IPS-20b (cell line): ENCODE measurements around the gene ARHGAP4.

Experiments used
- H3K27ac ChIP-seq: one replicate; pipeline ENCODE4 v1.5.1; 2013; ENCODE audit warnings: low read length
- H3K27me3 ChIP-seq: 2 replicates; pipeline ENCODE4 v1.6.1; 2013; ENCODE audit warnings: mild to moderate bottlenecking, low read length, inconsistent platforms; ENCODE audit not compliant: insufficient read depth
- H3K36me3 ChIP-seq: 2 replicates; pipeline ENCODE4 v1.6.1; 2013; ENCODE audit warnings: low read depth, mild to moderate bottlenecking, inconsistent platforms, low read length, moderate library complexity; ENCODE audit not compliant: insufficient read depth
- H3K4me1 ChIP-seq: 2 replicates; pipeline ENCODE4 v1.6.1; 2013; ENCODE audit warnings: mild to moderate bottlenecking, control low read depth, inconsistent platforms, low read length, moderate library complexity; ENCODE audit not compliant: insufficient read depth
- H3K4me3 ChIP-seq: 2 replicates; pipeline ENCODE4 v1.5.1; 2013; ENCODE audit warnings: mild to moderate bottlenecking, low read length, inconsistent platforms
- H3K9ac ChIP-seq: 2 replicates; pipeline ENCODE4 v1.6.1; 2013; ENCODE audit warnings: low read depth, mild to moderate bottlenecking, inconsistent platforms, low read length, moderate library complexity
- H3K9me3 ChIP-seq: 2 replicates; pipeline ENCODE4 v1.6.1; 2013; ENCODE audit warnings: mild to moderate bottlenecking, low read depth, low read length, inconsistent platforms; ENCODE audit not compliant: insufficient read depth

Gene ARHGAP4

DNA sequence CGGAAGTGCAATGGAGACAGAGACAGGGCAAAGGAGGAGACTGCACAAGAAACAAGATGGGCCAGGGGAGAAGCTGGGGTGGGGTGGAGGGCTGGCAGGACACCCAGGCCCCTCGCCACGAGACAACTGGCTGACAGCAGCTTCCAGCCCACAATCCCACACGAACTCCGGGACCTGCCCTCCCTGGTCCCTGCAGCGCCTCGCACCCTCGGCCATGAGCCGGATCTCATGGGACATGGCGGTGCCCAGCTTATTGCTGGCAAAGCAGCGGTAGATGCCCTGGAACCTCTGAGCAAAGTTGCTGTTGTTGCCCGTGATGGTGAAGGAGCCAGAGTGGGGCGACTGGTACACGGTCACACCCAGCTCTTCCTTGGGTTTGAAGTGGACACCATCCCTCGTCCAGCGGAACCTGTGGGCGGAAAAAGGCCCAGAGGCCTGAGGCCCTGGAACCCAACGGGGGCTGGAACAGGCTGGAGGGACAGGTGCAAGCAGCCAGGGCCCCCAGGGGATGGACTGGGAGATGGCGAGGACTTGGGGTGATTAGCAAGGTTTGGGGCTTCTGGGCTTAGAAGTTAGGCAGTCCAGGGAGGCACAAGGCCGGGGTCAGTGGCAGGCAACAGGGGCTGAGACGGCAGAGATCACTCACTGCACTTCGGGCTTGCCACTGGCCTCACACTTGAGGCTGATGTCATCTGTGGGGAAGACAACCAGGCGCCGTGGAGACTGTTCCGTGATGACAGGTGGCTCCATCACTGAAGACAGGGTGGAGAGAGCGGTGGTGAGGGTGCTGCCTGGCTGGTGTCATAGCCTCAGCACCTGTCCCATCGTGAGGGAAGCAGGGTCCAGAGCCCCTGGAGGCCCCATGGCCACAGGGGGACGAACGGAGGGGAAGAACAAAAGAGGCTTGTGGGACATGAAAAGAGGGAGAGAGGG is 53.9 kb downstream of the ARHGAP4 start:
- H3K4me1 ChIP-seq = peaks cover 3% of the 10 kb centered on the region; the same call in 1 of the 2 replicates
- no peaks in the 10 kb centered on the region for H3K9me3 ChIP-seq
- H3K4me3 ChIP-seq = no peak overlapping the region
- H3K9ac ChIP-seq = no peak overlapping the region
- no peak overlapping the region for H3K27ac ChIP-seq
- H3K36me3 ChIP-seq = no peaks in the 10 kb centered on the region
- 0 out of 2 replicates have a peak, but pooled peaks cover 3% of the 10 kb centered on the region for H3K27me3 ChIP-seq

DNA sequence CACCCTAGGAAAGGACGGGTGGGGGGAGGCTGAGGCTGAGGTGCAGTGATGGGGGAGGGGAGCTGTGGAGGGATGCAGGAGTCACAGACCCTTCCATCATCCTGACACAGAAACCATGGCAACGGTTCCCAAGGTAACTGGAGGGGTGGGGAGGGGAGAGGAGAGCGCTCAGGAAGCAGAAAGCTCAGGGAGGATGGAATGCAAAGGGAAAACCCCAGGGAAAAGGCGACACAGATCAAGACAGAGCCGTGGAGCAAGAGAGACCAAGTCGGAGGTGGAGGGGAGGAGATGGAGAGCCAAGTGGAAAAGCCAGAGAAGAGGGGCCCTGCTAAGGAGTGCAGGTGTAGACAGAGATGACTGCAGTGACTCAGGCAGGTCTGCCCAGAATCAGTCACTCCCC is 54.6 kb downstream of the ARHGAP4 start:
- no peaks in the 10 kb centered on the region for H3K36me3 ChIP-seq
- no peak overlapping the region for H3K9ac ChIP-seq
- 0 out of 2 replicates have a peak, but pooled peaks cover 3% of the 10 kb centered on the region for H3K27me3 ChIP-seq
- no peak overlapping the region for H3K4me3 ChIP-seq
- H3K9me3 ChIP-seq = no peaks in the 10 kb centered on the region
- peaks cover 3% of the 10 kb centered on the region; the same call in 1 of the 2 replicates for H3K4me1 ChIP-seq
- no peak overlapping the region for H3K27ac ChIP-seq

DNA sequence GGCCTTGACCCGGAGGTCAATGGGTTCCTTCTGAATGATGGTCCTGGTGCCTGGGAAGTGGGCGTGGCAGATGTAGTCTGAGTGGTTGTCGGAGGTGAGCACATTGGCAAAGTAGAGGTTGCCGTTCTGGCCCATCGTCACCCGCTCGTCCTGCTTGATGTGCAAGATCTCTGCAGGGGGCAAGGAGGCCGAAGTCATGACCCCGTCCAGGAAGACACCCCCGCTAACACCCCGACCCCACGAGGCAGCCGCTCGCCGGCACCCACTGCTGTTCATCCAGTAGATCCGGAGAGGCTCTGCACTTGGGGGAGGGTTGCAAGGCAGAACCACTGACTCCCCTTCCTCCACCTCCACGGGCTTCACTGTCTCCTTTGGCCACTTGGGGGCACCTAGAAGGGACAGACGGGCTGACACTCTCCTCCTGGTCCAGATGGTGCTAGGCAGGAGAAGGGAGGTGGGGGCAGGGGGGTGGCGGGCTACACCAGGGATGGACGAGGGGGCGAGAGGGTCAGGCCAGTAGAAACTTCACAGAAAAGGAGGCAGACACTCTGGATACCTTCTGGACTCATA is 55.2 kb downstream of the ARHGAP4 start:
- no peaks in the 10 kb centered on the region for H3K27me3 ChIP-seq
- no peak overlapping the region for H3K27ac ChIP-seq
- H3K4me1 ChIP-seq = no peaks in the 10 kb centered on the region
- H3K4me3 ChIP-seq = no peak overlapping the region
- no peaks in the 10 kb centered on the region for H3K9me3 ChIP-seq
- no peaks in the 10 kb centered on the region for H3K36me3 ChIP-seq
- no peak overlapping the region for H3K9ac ChIP-seq

DNA sequence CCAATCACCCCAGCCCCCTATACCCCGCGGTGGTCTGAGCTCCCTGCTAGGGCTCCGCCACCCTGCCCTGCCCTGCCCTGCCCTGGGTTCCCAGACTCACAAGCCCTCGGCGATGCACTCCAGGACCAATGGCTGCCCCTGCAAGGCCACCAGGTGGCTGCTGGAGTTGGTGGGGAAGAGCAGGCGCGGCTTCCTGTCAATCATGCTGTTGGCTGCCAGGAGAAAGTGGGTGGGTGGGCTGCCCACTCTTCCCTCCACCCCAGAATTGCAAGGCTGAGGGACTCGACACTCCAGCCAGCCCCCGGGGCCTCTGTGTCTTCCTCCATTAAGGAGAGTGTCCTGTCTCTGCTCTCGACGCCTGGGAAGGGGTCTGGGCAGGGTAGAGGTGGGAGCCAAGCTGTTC is 55.8 kb downstream of the ARHGAP4 start:
- no peak overlapping the region for H3K4me3 ChIP-seq
- no peaks in the 10 kb centered on the region for H3K4me1 ChIP-seq
- no peaks in the 10 kb centered on the region for H3K27me3 ChIP-seq
- no peak overlapping the region for H3K9ac ChIP-seq
- no peaks in the 10 kb centered on the region for H3K9me3 ChIP-seq
- H3K36me3 ChIP-seq = no peaks in the 10 kb centered on the region
- H3K27ac ChIP-seq = no peak overlapping the region

DNA sequence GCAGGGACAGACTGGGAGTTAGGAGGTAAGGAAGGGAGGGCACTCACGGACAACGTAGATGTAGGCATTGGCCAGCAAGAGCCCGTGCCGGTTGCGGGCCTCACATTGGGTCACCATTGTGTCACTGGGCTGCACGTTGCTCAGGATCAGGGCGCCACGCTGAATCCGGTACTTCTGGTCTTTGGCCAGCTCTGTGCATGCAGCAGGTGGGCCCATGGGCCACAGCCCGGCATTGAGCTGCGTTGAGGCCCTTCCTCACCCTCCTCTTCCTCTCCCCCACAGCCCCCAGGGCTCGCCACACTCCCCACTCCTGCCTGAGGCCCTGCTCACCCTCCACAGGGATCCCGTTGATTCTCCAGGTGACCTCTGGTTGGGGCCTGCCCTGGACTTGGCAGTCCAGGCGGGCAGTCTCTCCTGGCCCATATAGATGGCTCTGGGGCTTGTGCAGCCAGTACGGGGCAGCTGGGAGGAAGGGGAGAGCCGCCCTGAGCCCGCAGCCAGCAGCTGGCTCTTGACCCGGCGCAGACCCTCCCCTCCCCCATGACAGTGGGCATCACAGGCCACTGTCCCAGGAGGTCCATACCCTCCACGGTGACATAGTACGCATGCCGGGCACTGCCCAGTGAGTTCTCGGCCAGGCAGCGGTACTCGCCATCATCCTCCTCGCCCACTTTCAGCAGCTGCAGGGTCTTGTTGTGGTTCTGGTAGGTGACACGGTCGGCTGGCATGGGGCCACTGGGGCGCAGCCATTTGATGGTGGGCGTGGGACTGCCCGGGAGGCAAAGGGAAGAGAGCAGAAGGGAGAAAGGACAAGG is 56.4 kb downstream of the ARHGAP4 start:
- H3K27ac ChIP-seq = no peak overlapping the region
- H3K9ac ChIP-seq = no peak overlapping the region
- no peaks in the 10 kb centered on the region for H3K36me3 ChIP-seq
- no peak overlapping the region for H3K4me3 ChIP-seq
- no peaks in the 10 kb centered on the region for H3K9me3 ChIP-seq
- H3K27me3 ChIP-seq = no peaks in the 10 kb centered on the region
- no peaks in the 10 kb centered on the region for H3K4me1 ChIP-seq

DNA sequence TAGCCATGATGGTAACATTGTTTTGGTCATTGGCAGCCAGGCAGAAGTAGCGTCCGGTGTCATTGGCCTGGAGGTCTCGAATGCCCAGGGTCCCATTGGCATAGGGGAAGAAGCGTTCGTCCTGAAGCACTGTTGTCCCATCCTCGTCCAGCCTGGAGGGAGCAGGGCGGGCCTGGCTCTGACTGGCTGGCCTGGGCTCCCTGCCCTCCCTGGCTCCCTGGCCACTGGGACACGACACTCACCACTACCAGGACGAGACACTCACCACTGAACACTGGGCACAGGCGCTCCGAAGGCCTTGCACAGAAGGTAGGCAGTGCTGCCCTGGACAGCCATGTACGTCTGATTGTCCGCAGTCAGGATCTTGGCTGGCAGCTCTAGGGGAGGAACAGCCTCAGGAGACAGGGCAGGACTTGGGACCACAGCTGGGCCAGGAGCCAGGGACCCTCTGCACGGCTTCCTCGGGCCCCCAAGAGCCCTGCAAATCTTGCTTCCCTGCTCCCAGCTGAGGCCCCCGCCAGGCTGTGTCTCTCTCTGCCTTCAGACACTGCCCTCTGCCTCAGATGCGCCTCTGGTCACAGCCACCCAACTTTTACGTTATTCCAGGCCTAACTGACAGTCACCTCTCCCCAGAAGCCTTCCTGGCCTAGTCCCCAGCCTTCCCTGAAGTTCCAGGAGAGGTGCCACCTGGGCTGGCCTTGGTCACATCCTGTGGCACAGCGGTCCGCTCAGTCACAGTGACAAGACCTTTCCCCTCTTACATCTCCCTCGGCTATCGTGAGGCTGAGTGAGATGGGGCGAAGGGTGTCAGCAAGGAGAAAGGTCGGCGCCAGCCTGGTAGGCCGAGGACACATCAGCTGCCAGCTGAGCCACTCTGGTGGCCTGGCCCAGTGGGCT is 57.2 kb downstream of the ARHGAP4 start:
- H3K9me3 ChIP-seq = no peaks in the 10 kb centered on the region
- H3K36me3 ChIP-seq = no peaks in the 10 kb centered on the region
- H3K27me3 ChIP-seq = no peaks in the 10 kb centered on the region
- no peaks in the 10 kb centered on the region for H3K4me1 ChIP-seq
- no peak overlapping the region for H3K27ac ChIP-seq
- no peak overlapping the region for H3K9ac ChIP-seq
- H3K4me3 ChIP-seq = no peak overlapping the region

DNA sequence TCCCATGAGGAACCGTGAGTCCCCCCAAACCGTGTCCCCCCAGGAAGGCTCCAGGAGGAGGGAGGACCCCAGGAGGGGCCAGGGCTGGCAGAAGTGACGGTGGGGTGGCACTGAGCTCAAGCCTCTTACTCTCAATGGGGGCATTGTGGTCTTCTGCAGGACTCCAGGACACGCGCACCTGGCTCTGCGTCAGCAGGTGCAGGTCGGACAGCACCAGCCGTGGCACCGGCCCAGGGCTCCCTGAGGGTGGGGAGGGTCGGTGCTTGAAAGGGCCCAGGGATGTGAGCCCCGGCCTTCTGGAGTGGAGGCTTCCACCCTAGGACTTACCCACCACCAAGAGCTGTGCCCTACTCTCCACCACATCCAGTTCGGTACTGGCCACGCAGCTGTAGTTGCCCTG is 58.4 kb downstream of the ARHGAP4 start:
- Histone ChIP-seq H3K27ac (no peak overlapping the region), H3K27me3 (no peaks in the 10 kb centered on the region), H3K36me3 (no peaks in the 10 kb centered on the region), H3K9ac (no peak overlapping the region), H3K4me3 (no peak overlapping the region), H3K9me3 (no peaks in the 10 kb centered on the region), H3K4me1 (no peaks in the 10 kb centered on the region; the same call in 1 of the 2 replicates)

DNA sequence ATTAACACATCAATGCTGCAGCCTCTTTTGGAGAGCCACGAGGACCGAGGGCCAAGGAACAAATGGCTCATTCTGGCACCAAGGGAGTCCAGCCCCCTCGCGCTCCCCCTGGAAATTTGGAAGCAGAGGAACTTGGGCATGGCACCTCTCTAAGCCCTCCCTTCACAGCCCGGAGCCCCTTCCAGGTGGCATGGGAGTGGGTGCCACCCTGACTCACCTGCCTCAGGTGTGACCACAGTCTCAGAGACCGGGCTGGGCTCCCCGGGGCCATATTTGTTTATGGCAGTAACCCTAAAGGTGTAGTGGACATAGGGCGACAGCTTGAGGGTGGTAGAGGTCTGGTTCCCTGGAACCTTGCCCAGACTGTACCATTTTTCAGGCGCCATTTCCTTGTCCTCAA is 58.9 kb downstream of the ARHGAP4 start:
- Histone ChIP-seq H3K27me3 (no peaks in the 10 kb centered on the region), H3K4me3 (no peak overlapping the region), H3K4me1 (no peaks in the 10 kb centered on the region; the same call in 1 of the 2 replicates), H3K9me3 (no peaks in the 10 kb centered on the region), H3K36me3 (no peaks in the 10 kb centered on the region), H3K9ac (no peak overlapping the region), H3K27ac (no peak overlapping the region)

DNA sequence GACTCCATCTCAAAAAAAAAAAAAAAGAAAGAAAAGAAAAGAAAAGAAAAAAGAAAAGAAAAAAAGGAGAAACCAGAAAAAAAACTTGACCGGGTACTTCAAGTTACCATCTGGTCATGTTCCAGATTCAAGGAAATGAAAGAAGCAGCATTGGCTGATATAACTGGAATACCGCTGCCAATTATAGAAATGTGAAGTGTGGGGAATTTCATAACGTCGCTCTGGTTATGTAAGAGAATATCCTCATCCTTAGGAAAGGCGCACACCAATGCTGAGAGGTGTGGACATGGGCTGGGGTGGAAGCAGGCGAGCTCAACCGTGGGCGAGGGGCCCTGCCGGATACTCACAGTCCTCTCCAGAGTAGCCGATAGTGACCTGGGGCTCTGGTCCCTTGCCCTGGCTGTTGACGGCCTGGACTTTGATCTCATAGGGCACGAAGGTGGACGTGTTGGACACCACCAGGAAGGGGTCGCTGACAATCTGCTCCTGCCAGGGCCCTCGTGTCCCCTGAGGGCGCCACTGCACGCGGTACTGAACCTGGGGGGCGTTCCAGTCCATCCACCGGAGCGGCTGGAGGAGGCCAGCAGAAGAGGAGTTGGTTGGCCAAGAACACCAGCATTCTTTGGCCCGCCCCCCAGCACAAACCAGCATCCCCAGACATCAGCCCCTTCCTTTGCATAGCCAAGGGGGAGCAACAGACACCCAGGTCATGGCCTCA is 59.6 kb downstream of the ARHGAP4 start:
- H3K27me3 ChIP-seq = no peaks in the 10 kb centered on the region
- no peak overlapping the region for H3K27ac ChIP-seq
- H3K4me1 ChIP-seq = no peaks in the 10 kb centered on the region; the same call in 1 of the 2 replicates
- H3K36me3 ChIP-seq = no peaks in the 10 kb centered on the region
- no peak overlapping the region for H3K4me3 ChIP-seq
- H3K9ac ChIP-seq = no peak overlapping the region
- no peaks in the 10 kb centered on the region for H3K9me3 ChIP-seq

DNA sequence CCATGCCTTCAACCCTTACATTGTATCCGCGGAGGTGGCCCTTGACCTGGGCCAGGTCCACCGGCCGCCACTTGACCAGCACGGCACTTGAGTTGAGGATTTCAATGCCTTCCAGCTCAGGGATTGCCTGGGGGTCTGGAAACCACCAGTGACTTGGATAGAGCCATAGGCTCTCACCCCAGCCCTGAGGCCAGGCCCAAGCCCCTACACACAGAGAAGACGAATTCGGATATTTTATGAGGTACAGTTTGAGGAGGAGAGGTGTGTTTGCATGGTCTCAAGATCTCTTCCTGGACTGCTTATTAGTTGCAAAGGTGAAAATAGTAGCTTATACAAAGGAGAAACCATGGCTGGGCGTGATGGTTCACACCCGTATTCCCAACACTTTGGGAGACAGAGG is 60.4 kb downstream of the ARHGAP4 start:
- no peak overlapping the region for H3K4me3 ChIP-seq
- H3K9me3 ChIP-seq = no peaks in the 10 kb centered on the region
- H3K36me3 ChIP-seq = no peaks in the 10 kb centered on the region
- H3K27ac ChIP-seq = no peak overlapping the region
- no peak overlapping the region for H3K9ac ChIP-seq
- no peaks in the 10 kb centered on the region; the same call in 1 of the 2 replicates for H3K4me1 ChIP-seq
- no peaks in the 10 kb centered on the region for H3K27me3 ChIP-seq
